ENCODE data around the gene UBR2. TPM values are rescaled to one million over a fixed set of nuclear protein-coding genes. Genes with fewer than 3 reads are reported as not detected.

The UBR2 gene
- total RNA-seq, 4 donors from 2014 or later: 15.9 to 52.7 (median 49.4) TPM

DNA sequence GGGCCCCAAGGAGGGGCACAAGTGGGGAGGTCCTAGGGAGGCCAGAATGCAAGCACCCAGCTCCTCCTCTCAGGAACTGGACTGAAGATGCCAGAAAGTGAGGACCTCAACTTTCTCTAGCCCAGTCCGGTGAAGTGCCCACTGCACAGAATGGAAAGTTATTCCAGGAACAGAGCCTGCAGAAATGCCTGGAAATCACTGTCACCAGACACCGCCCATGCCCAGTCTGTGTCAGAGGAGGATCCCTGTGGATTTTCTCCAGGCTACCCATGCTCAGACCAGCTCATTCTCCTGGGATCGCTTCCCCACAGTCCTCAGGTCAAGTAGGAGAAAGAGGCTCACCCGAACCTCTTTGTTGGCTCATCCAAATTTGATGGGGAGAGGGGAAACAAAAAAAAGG is 152.0 kb downstream of the UBR2 start:
- 80% methylated on average over 4 of the region's 4 CpGs; no CpG with 5 or more reads in 1 of the 2 donors for WGBS, 2 donors (ENCODE audit: low coverage in 1 of 2)
- no peaks in the 10 kb centered on the region for H3K27me3 ChIP-seq
- in situ Hi-C loops (cut with MboI; ENCODE audit: low pct_ligation_motif_present in 1 of 4, low pct_unique_long_range_greater_than_20kb in 1 of 4, low sequenced_read_pairs in 3 of 4) (no loop called here), intact Hi-C loops (cut with DNase I; ENCODE audit: low total_unique reads) (loop anchor here (10.0 kb wide), 1 partner anchor 1249 kb away; no protein-coding TSS in a partner anchor)
- H3K4me3 ChIP-seq: no peak overlapping the region
- H3K36me3 ChIP-seq: no peaks in the 10 kb centered on the region
- H3K27ac ChIP-seq: no peak overlapping the region
- no peaks in the 10 kb centered on the region for H3K4me1 ChIP-seq
- no peak for DNase-seq
- TF ChIP-seq EP300 (IDR thresholded peaks at IDR 0.05; ENCODE audit: low read depth) (no peak), POLR2A (IDR thresholded peaks at IDR 0.05) (no peak), POLR2AphosphoS5 (IDR thresholded peaks at IDR 0.05) (no peak)
- TF ChIP-seq, protein P1, sequence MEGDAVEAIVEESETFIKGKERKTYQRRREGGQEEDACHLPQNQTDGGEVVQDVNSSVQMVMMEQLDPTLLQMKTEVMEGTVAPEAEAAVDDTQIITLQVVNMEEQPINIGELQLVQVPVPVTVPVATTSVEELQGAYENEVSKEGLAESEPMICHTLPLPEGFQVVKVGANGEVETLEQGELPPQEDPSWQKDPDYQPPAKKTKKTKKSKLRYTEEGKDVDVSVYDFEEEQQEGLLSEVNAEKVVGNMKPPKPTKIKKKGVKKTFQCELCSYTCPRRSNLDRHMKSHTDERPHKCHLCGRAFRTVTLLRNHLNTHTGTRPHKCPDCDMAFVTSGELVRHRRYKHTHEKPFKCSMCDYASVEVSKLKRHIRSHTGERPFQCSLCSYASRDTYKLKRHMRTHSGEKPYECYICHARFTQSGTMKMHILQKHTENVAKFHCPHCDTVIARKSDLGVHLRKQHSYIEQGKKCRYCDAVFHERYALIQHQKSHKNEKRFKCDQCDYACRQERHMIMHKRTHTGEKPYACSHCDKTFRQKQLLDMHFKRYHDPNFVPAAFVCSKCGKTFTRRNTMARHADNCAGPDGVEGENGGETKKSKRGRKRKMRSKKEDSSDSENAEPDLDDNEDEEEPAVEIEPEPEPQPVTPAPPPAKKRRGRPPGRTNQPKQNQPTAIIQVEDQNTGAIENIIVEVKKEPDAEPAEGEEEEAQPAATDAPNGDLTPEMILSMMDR (IDR thresholded peaks at IDR 0.05): no peak
- H3K9me3 ChIP-seq: peaks cover 4 to 6% of the 10 kb centered on the region in 2 donors

DNA sequence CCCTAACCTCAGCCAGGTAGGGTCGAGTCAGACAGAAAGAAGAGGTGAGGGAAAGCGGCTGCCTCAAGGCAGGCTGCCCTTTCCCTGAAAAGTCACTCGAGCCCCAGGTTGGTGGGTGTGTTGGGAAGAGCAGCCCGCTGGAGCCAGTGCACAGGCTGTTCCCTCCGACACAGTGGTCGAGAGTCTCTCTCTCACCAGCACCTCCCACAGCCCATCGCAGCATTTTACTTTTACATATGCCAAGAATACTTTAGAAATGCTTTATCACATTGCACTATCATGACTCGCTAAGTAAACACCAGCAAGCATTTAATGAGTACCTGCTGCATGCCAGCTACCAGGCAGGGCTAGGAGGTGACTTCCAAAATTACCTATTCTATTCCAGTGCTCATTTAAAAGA is 156.9 kb downstream of the UBR2 start:
- Histone ChIP-seq H3K27me3 (no peaks in the 10 kb centered on the region), H3K9me3 (no peaks in the 10 kb centered on the region), H3K36me3 (no peaks in the 10 kb centered on the region), H3K4me1 (peaks cover 0 to 6% (median 2%) of the 10 kb centered on the region in 4 donors), H3K27ac (no peak overlapping the region), H3K4me3 (no peak overlapping the region)
- TF ChIP-seq EP300 (IDR thresholded peaks at IDR 0.05; ENCODE audit: low read depth) (no peak), POLR2AphosphoS5 (IDR thresholded peaks at IDR 0.05) (no peak), POLR2A (IDR thresholded peaks at IDR 0.05) (no peak)
- TF ChIP-seq, protein P1 (IDR thresholded peaks at IDR 0.05): no peak
- intact Hi-C loops (cut with DNase I; ENCODE audit: low total_unique reads): loop anchor here (10.0 kb wide), 1 partner anchor 154 kb away; the partner anchor contains the start of gene RPL7L1
- in situ Hi-C loops (cut with MboI; ENCODE audit: low pct_ligation_motif_present in 1 of 4, low pct_unique_long_range_greater_than_20kb in 1 of 4, low sequenced_read_pairs in 3 of 4): no loop called here
- 17 to 53% methylated on average over 2 to 8 of the region's 8 CpGs for WGBS, 2 donors (ENCODE audit: low coverage in 1 of 2)
- DNase-seq: no peak

DNA sequence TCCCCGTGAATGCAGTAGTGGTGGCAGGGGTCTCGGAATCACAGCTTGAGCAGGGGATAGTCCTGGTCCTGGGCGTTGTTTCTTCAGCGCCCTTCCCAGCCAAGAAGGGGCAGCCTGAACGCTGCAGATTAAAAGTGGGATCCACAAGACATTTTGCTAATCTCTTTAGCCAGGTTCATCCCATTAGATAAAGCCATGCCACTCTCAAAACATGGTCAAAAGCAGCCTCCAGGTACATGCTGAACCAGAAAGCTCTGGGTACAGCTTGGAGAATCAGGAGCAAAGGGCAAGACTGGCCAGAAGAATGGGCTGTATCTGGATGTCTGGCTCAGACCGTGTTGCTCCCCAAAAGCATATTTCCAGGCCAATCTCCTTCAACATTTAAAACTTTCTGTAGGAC is 158.7 kb downstream of the UBR2 start, which contains the start of gene PRPH2:
TSS of gene PRPH2 (minus strand) at position 101 of the 400 bp plus-strand sequence. CDS start 263 bp downstream, outside the sequence.
- TF ChIP-seq POLR2A (IDR thresholded peaks at IDR 0.05) (no peak), EP300 (IDR thresholded peaks at IDR 0.05; ENCODE audit: low read depth) (no peak), POLR2AphosphoS5 (IDR thresholded peaks at IDR 0.05) (no peak)
- TF ChIP-seq, protein P1 (IDR thresholded peaks at IDR 0.05): no peak
- H3K4me1 ChIP-seq: peaks cover 7 to 21% (median 13%) of the 10 kb centered on the region in 4 donors
- no peaks in the 10 kb centered on the region for H3K36me3 ChIP-seq
- no peaks in the 10 kb centered on the region for H3K27me3 ChIP-seq
- no peak within 1 kb of the TSS for H3K4me3 ChIP-seq
- in situ Hi-C loops (cut with MboI; ENCODE audit: low pct_ligation_motif_present in 1 of 4, low pct_unique_long_range_greater_than_20kb in 1 of 4, low sequenced_read_pairs in 3 of 4) (no loop called here), intact Hi-C loops (cut with DNase I; ENCODE audit: low total_unique reads) (loop anchor here (10.0 kb wide), 1 partner anchor 152 kb away; the partner anchor contains the start of gene RPL7L1)
- no peak for DNase-seq
- no peaks in the 10 kb centered on the region for H3K9me3 ChIP-seq
- 88 to 95% methylated on average over 1 to 5 of the region's 6 CpGs for WGBS, 2 donors (ENCODE audit: low coverage in 1 of 2)
- no peak within 1 kb of the TSS for H3K27ac ChIP-seq

DNA sequence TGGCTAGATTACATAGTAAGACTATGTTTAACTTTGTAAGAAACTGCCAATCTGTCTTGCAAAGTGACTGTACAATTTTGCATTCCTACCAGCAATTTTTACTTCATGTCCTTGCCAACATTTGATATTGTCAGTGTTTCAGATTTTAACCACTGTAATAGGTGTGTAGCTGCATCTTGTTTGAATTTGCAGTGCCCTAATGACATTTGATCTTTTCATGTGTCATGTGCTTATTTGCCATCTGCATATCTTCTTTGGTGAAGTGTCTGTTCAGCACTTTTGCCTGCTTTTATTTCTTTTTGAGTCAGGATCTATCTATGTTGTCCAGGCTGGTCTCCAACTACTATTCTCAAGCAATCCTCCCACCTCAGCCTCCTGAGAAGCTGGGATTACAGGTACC is 161.0 kb downstream of the UBR2 start:
- TF ChIP-seq, protein P1 (IDR thresholded peaks at IDR 0.05): no peak
- TF ChIP-seq EP300 (IDR thresholded peaks at IDR 0.05; ENCODE audit: low read depth): no peak
- no peaks in the 10 kb centered on the region for H3K27me3 ChIP-seq
- H3K9me3 ChIP-seq: no peaks in the 10 kb centered on the region
- no peaks in the 10 kb centered on the region for H3K36me3 ChIP-seq
- H3K4me3 ChIP-seq: no peak overlapping the region
- no peak overlapping the region for H3K27ac ChIP-seq
- intact Hi-C loops (cut with DNase I; ENCODE audit: low total_unique reads) (loop anchor here (5.0 to 10.0 kb wide), 2 partner anchors 63 to 150 kb away; partner anchors contain the start of gene RPL7L1), in situ Hi-C loops (cut with MboI; ENCODE audit: low pct_ligation_motif_present in 1 of 4, low pct_unique_long_range_greater_than_20kb in 1 of 4, low sequenced_read_pairs in 3 of 4) (loop anchor here in 3 of 4 donors (5.0 to 25.0 kb wide), 3 partner anchors 63 to 162 kb away; partner anchors contain the start of gene RPL7L1 (in 1 of the 3))
- DNase-seq: no peak
- H3K4me1 ChIP-seq: peaks cover 7 to 22% (median 13%) of the 10 kb centered on the region in 4 donors
